H9 (cell line): ENCODE measurements around the gene SEPTIN3. TPM values are rescaled to one million over a fixed set of nuclear protein-coding genes. Genes with fewer than 3 reads are reported as not detected.

Experiments used
- DNase-seq: peaks from one replicate; pipeline ENCODE4 v3.0.0-alpha.2; 2017
- H2AFZ ChIP-seq: one replicate; pipeline ENCODE4 v1.6.1; 2013; ENCODE audit warnings: mild to moderate bottlenecking, low read length, control low read depth, moderate library complexity
- H2AK5ac ChIP-seq: 2 replicates; pipeline ENCODE4 v1.6.1; 2013; ENCODE audit warnings: low read length, control low read depth, mixed read lengths; ENCODE audit not compliant: insufficient read length
- H2BK120ac ChIP-seq: one replicate; pipeline ENCODE4 v1.6.1; 2013; ENCODE audit warnings: low read depth, mild to moderate bottlenecking, low read length, control low read depth, inconsistent platforms; ENCODE audit not compliant: poor library complexity, severe bottlenecking
- H2BK12ac ChIP-seq: 2 replicates; pipeline ENCODE4 v1.6.1; 2013; ENCODE audit warnings: low read length, control low read depth, mixed read lengths, low read depth; ENCODE audit not compliant: insufficient read length
- H2BK15ac ChIP-seq: 2 replicates; pipeline ENCODE4 v1.6.1; 2013; ENCODE audit warnings: low read depth, low read length, control low read depth
- H2BK20ac ChIP-seq: one replicate; pipeline ENCODE4 v1.6.1; 2013; ENCODE audit warnings: low read depth, mild to moderate bottlenecking, low read length, control low read depth, inconsistent platforms; ENCODE audit not compliant: poor library complexity, severe bottlenecking
- H2BK5ac ChIP-seq: 2 replicates; pipeline ENCODE4 v1.6.1; 2013; ENCODE audit warnings: low read length, control low read depth, mixed read lengths; ENCODE audit not compliant: insufficient read length
- H3K14ac ChIP-seq: 2 replicates; pipeline ENCODE4 v1.6.1; 2013; ENCODE audit warnings: low read length, control low read depth; ENCODE audit not compliant: insufficient read depth
- H3K18ac ChIP-seq: 2 replicates; pipeline ENCODE4 v1.6.1; 2013; ENCODE audit warnings: low read depth, mild to moderate bottlenecking, mixed read lengths, low read length, control low read depth; ENCODE audit not compliant: insufficient read length
- H3K23ac ChIP-seq: 2 replicates; pipeline ENCODE4 v1.6.1; 2013; ENCODE audit warnings: low read length, control low read depth, mixed read lengths, low read depth; ENCODE audit not compliant: insufficient read length
- H3K23me2 ChIP-seq: 2 replicates; pipeline ENCODE4 v1.6.1; 2013; ENCODE audit warnings: low read depth, mild to moderate bottlenecking, mixed read lengths, low read length, control low read depth; ENCODE audit not compliant: insufficient read length, poor library complexity, severe bottlenecking
- H3K27ac ChIP-seq: 2 replicates; pipeline ENCODE4 v1.5.1; 2013; ENCODE audit warnings: low read length, control low read depth, mixed read lengths, low read depth; ENCODE audit not compliant: insufficient read length
- H3K27me3 ChIP-seq: 2 replicates; pipeline ENCODE4 v1.6.1; 2013; ENCODE audit warnings: low read length, control low read depth, inconsistent platforms; ENCODE audit not compliant: insufficient read depth
- H3K4ac ChIP-seq: 2 replicates; pipeline ENCODE4 v1.6.1; 2013; ENCODE audit warnings: low read depth, mild to moderate bottlenecking, control low read depth, inconsistent platforms, low read length, moderate library complexity
- H3K4me1 ChIP-seq: 2 replicates; pipeline ENCODE4 v1.6.1; 2013; ENCODE audit warnings: low read length, control low read depth, inconsistent platforms; ENCODE audit not compliant: insufficient read depth
- H3K4me2 ChIP-seq: 2 replicates; pipeline ENCODE4 v1.6.1; 2013; ENCODE audit warnings: low read length, control low read depth, mixed read lengths; ENCODE audit not compliant: insufficient read length, insufficient read depth
- H3K56ac ChIP-seq: 2 replicates; pipeline ENCODE4 v1.6.1; 2013; ENCODE audit warnings: low read depth, mild to moderate bottlenecking, mixed read lengths, low read length, control low read depth; ENCODE audit not compliant: insufficient read length
- H3K79me1 ChIP-seq: 2 replicates; pipeline ENCODE4 v1.6.1; 2013; ENCODE audit warnings: low read depth, mild to moderate bottlenecking, moderate library complexity, low read length, control low read depth, inconsistent platforms; ENCODE audit not compliant: insufficient read depth, poor library complexity, severe bottlenecking
- H3K79me2 ChIP-seq: 2 replicates; pipeline ENCODE4 v1.6.1; 2013; ENCODE audit warnings: low read length, control low read depth, inconsistent platforms; ENCODE audit not compliant: insufficient read depth
- H3K9ac ChIP-seq: 2 replicates; pipeline ENCODE4 v1.6.1; 2013; ENCODE audit warnings: low read length, control low read depth, mixed read lengths; ENCODE audit not compliant: insufficient read length; ENCODE audit errors: extremely low read depth
- H3K9me3 ChIP-seq: one replicate; pipeline ENCODE4 v1.6.1; 2013; ENCODE audit warnings: low read depth, low read length, inconsistent platforms; ENCODE audit not compliant: control insufficient read depth
- H3T11ph ChIP-seq: one replicate; pipeline ENCODE4 v1.6.1; 2013; ENCODE audit warnings: mild to moderate bottlenecking, low read length, control low read depth, inconsistent platforms
- H4K20me1 ChIP-seq: one replicate; pipeline ENCODE4 v1.6.1; 2013; ENCODE audit not compliant: control insufficient read depth, insufficient read length, insufficient read depth
- H4K5ac ChIP-seq: 2 replicates; pipeline ENCODE4 v1.6.1; 2013; ENCODE audit warnings: low read depth, mild to moderate bottlenecking, mixed read lengths, low read length, control low read depth; ENCODE audit not compliant: insufficient read length
- H4K8ac ChIP-seq: replicated peaks from 2 replicates; pipeline ENCODE4 v1.6.1; 2013; ENCODE audit warnings: low read length, control low read depth, mixed read lengths, low read depth; ENCODE audit not compliant: insufficient read length
- H4K91ac ChIP-seq: 2 replicates; pipeline ENCODE4 v1.6.1; 2013; ENCODE audit warnings: low read depth, mild to moderate bottlenecking, moderate library complexity, mixed read lengths, low read length, control low read depth; ENCODE audit not compliant: insufficient read length
- H3K27ac Mint-ChIP-seq, 3 experiments: 2 replicates in 2 of 3; 3 replicates in 1 of 3; pipeline ENCODE4 v1.8.0; 2020 to 2021; ENCODE audit warnings: mixed read lengths in 3 of 3, mild to moderate bottlenecking in 1 of 3, moderate library complexity in 1 of 3
- H3K27me3 Mint-ChIP-seq: 2 replicates; pipeline ENCODE4 v1.8.0; 2021; ENCODE audit warnings: low read depth, mild to moderate bottlenecking, moderate library complexity, mixed read lengths
- H3K36me3 Mint-ChIP-seq, 3 experiments: 2 replicates in 2 of 3; 3 replicates in 1 of 3; pipeline ENCODE4 v1.8.0; 2020 to 2021; ENCODE audit warnings: low read depth in 3 of 3, mixed read lengths in 3 of 3; ENCODE audit not compliant: insufficient read depth in 1 of 3
- H3K4me1 Mint-ChIP-seq, 2 experiments: 2 replicates each; pipeline ENCODE4 v1.8.0; 2020; ENCODE audit warnings: mixed read lengths in 2 of 2
- H3K4me3 Mint-ChIP-seq, 2 experiments: 2 replicates in 1 of 2; 3 replicates in 1 of 2; pipeline ENCODE4 v1.8.0; 2020 to 2021; ENCODE audit warnings: mild to moderate bottlenecking in 2 of 2, mixed read lengths in 2 of 2, moderate library complexity in 1 of 2
- H3K9me3 Mint-ChIP-seq, 2 experiments: 2 replicates in 1 of 2; 3 replicates in 1 of 2; pipeline ENCODE4 v1.8.0; 2020; ENCODE audit warnings: mild to moderate bottlenecking in 2 of 2, mixed read lengths in 2 of 2, moderate library complexity in 1 of 2
- CTCF ChIP-seq: fragments of 200-600 bp; sonication (generic); conservative IDR thresholded peaks from 3 replicates; pipeline ENCODE4 v1.8.0; 2021; ENCODE audit warnings: antibody characterized with exemption, mild to moderate bottlenecking
- WGBS: extraction: QIAGEN DNeasy Blood & Tissue Kit; methylation state at CpG from one replicate; pipeline ENCODE4 v1.1.7; 2013; ENCODE audit warnings: missing lambda C conversion rate, low lambda C conversion rate, mixed read lengths; ENCODE audit not compliant: insufficient read length; ENCODE audit errors: extremely low coverage; 5-methylcytosine and 5-hydroxymethylcytosine counted together
- total RNA-seq: library from RNA; stranded (reverse); gene quantifications from 2 replicates; pipeline ENCODE4 v1.2.1, GENCODE V29; 2021

SEPTIN3 gene
- total RNA-seq, 1 experiment from 2014 or later = 33.3 TPM

- no peaks in the 10 kb centered on the region for H3K27me3 ChIP-seq
- Mint-ChIP-seq H3K36me3 (peaks cover 0 to 8% (median 6%) of the 10 kb centered on the region in 3 experiments; a peak in 2 of 7 replicates), H3K4me3 (no peak overlapping the region), H3K9me3 (peaks cover 16 to 19% of the 10 kb centered on the region in 2 experiments), H3K27me3 (peaks cover 46% of the 10 kb centered on the region), H3K4me1 (no peaks in the 10 kb centered on the region), H3K27ac (no peak overlapping the region)
- no peaks in the 10 kb centered on the region for H3K9me3 ChIP-seq
- H3K4ac ChIP-seq = no peak overlapping the region
- H2BK15ac ChIP-seq = no peak overlapping the region
- no peak overlapping the region for H2BK20ac ChIP-seq
- H3T11ph ChIP-seq = no peak overlapping the region
- no peaks in the 10 kb centered on the region for H3K79me2 ChIP-seq
- H3K27ac ChIP-seq = no peak overlapping the region
- H3K14ac ChIP-seq = no peak overlapping the region
- H3K18ac ChIP-seq = no peak overlapping the region
- no peak for TF ChIP-seq CTCF
- no peak overlapping the region for H3K23ac ChIP-seq
- H4K5ac ChIP-seq = no peak overlapping the region
- H3K23me2 ChIP-seq = no peaks in the 10 kb centered on the region
- H4K20me1 ChIP-seq = no peaks in the 10 kb centered on the region
- no peak overlapping the region for H3K56ac ChIP-seq
- H2BK12ac ChIP-seq = no peak overlapping the region
- H4K91ac ChIP-seq = no peak overlapping the region
- H3K4me1 ChIP-seq = no peaks in the 10 kb centered on the region
- H2AK5ac ChIP-seq = no peak overlapping the region
- no peak overlapping the region for H2AFZ ChIP-seq
- DNase-seq = no peak
- H2BK5ac ChIP-seq = no peak overlapping the region
- no CpG with 5 or more reads among the region's 7 CpGs for WGBS
- H3K4me2 ChIP-seq = no peak overlapping the region
- no peak overlapping the region for H4K8ac ChIP-seq
- H3K79me1 ChIP-seq = no peaks in the 10 kb centered on the region
- no peak overlapping the region for H2BK120ac ChIP-seq
- H3K9ac ChIP-seq = no peak overlapping the region
Observed at GRCh38 chr22:42010778-42011177, 41.5 kb downstream of the SEPTIN3 start.
